H1 (cell line): ENCODE measurements around the gene SELENOO. TPM values are rescaled to one million over a fixed set of nuclear protein-coding genes. Genes with fewer than 3 reads are reported as not detected.

Source experiments
- CTCF ChIA-PET: fragments of 300-600 bp; sonication (Branson Sonifier 250); formaldehyde crosslinking; loops from one replicate; lab custom pipeline; 2021; ENCODE audit not compliant: partially characterized antibody; lab: Charles Lee
- POLR2A ChIA-PET: fragments of 300-600 bp; sonication (Branson Sonifier 250); formaldehyde crosslinking; loops from one replicate; lab custom pipeline; 2021; ENCODE audit warnings: inconsistent platforms; ENCODE audit not compliant: partially characterized antibody; lab: Charles Lee
- DNase-seq, 2 experiments: peaks; one replicate each; pipeline versions ENCODE4 v3.0.0 to v3.0.0-alpha.2; 2010 to 2022; ENCODE audit warnings: low spot score in 2 of 2, low read depth in 1 of 2, mixed read lengths in 1 of 2
- FAIRE-seq: peaks from 2 replicates; lab custom pipeline; 2011; peaks lifted over from hg19 to GRCh38; lab: Jason Lieb, UNC
- H2AFZ ChIP-seq: 2 replicates; pipeline ENCODE4 v1.8.1; 2012; ENCODE audit warnings: low read length, inconsistent platforms
- H2AK5ac ChIP-seq: 2 replicates; pipeline ENCODE4 v1.6.1; 2013; ENCODE audit warnings: low read depth, low read length
- H2BK120ac ChIP-seq: replicated peaks from 2 replicates; pipeline ENCODE3; 2013; ENCODE audit warnings: low read depth, low read length, inconsistent platforms
- H2BK12ac ChIP-seq: 2 replicates; pipeline ENCODE4 v1.6.1; 2013; ENCODE audit warnings: low read depth, low read length
- H2BK15ac ChIP-seq: 2 replicates; pipeline ENCODE4 v1.6.1; 2013; ENCODE audit warnings: low read length
- H2BK20ac ChIP-seq: 2 replicates; pipeline ENCODE4 v1.6.1; 2013; ENCODE audit warnings: low read length
- H2BK5ac ChIP-seq: 2 replicates; pipeline ENCODE4 v1.6.1; 2013; ENCODE audit warnings: low read depth, low read length
- H3K14ac ChIP-seq: 2 replicates; pipeline ENCODE4 v1.6.1; 2013; ENCODE audit warnings: inconsistent platforms; ENCODE audit not compliant: insufficient read length
- H3K18ac ChIP-seq: 2 replicates; pipeline ENCODE4 v1.6.1; 2013; ENCODE audit warnings: low read length; ENCODE audit errors: extremely low read depth
- H3K23ac ChIP-seq: 2 replicates; pipeline ENCODE4 v1.6.1; 2013; ENCODE audit warnings: inconsistent platforms; ENCODE audit not compliant: insufficient read length
- H3K23me2 ChIP-seq: 2 replicates; pipeline ENCODE4 v1.6.1; 2013; ENCODE audit warnings: low read depth, low read length
- H3K27ac ChIP-seq: 2 replicates; pipeline ENCODE4 v1.6.1; 2011; ENCODE audit warnings: low read depth, low read length, inconsistent platforms
- H3K27me3 ChIP-seq, 4 experiments: replicated peaks in 1 of 4; 1 replicate in 1 of 4; 2 replicates in 3 of 4; pipeline versions ENCODE4 v1.6.1 to v1.8.1; 2011 to 2013; ENCODE audit warnings: low read length in 3 of 4, mild to moderate bottlenecking in 3 of 4, inconsistent platforms in 2 of 4, mixed read lengths in 2 of 4, moderate library complexity in 1 of 4; ENCODE audit not compliant: control insufficient read depth in 3 of 4, insufficient read depth in 3 of 4; ENCODE audit errors: extremely low read depth in 1 of 4
- H3K36me3 ChIP-seq, 4 experiments: 2 replicates each; pipeline versions ENCODE4 v1.6.1 to v1.8.1; 2011 to 2013; ENCODE audit warnings: mild to moderate bottlenecking in 4 of 4, low read length in 3 of 4, moderate library complexity in 2 of 4, control low read depth in 1 of 4, inconsistent platforms in 1 of 4; ENCODE audit not compliant: insufficient read depth in 4 of 4, control insufficient read depth in 2 of 4
- H3K4ac ChIP-seq: replicated peaks from 2 replicates; pipeline ENCODE3; 2013; ENCODE audit warnings: low read length, low read depth, mixed read lengths, inconsistent platforms; ENCODE audit not compliant: insufficient read length
- H3K4me1 ChIP-seq, 4 experiments: replicated peaks in 1 of 4; 1 replicate in 1 of 4; 2 replicates in 3 of 4; pipeline versions ENCODE4 v1.6.1 to v1.8.1; 2011 to 2013; ENCODE audit warnings: low read length in 3 of 4, inconsistent platforms in 2 of 4, mixed read lengths in 1 of 4; ENCODE audit not compliant: insufficient read depth in 4 of 4, control insufficient read depth in 3 of 4
- H3K4me2 ChIP-seq, 2 experiments: 2 replicates each; pipeline versions ENCODE4 v1.6.1 to v1.8.1; 2011 to 2013; ENCODE audit warnings: low read depth in 2 of 2, low read length in 2 of 2, control low read depth in 1 of 2, inconsistent platforms in 1 of 2, mild to moderate bottlenecking in 1 of 2; ENCODE audit not compliant: insufficient read depth in 1 of 2
- H3K4me3 ChIP-seq, 4 experiments: fragments of 200-600, 300-600 bp in 1 of 4; sonication (generic), shearing (Covaris generic), sonication (Bioruptor Twin) in 1 of 4; 2 replicates each; pipeline versions ENCODE4 v1.5.1 to v1.8.1; 2011 to 2016; ENCODE audit warnings: low read length in 4 of 4, low read depth in 3 of 4, control low read depth in 2 of 4, inconsistent platforms in 2 of 4, mild to moderate bottlenecking in 2 of 4, mixed read lengths in 1 of 4, moderate library complexity in 1 of 4; ENCODE audit not compliant: insufficient read depth in 2 of 4; ENCODE audit errors: extremely low read depth in 1 of 4
- H3K56ac ChIP-seq: replicated peaks from 2 replicates; pipeline ENCODE3; 2013; ENCODE audit warnings: low read depth, mild to moderate bottlenecking, mixed read lengths, low read length, inconsistent platforms; ENCODE audit not compliant: insufficient read length
- H3K79me1 ChIP-seq: 2 replicates; pipeline ENCODE4 v1.6.1; 2013; ENCODE audit warnings: low read depth, low read length, control low read depth
- H3K79me2 ChIP-seq, 2 experiments: 2 replicates each; pipeline versions ENCODE4 v1.6.1 to v1.8.1; 2012 to 2013; ENCODE audit warnings: low read length in 2 of 2, mild to moderate bottlenecking in 2 of 2, inconsistent platforms in 1 of 2; ENCODE audit not compliant: insufficient read depth in 2 of 2, control insufficient read depth in 1 of 2
- H3K9ac ChIP-seq, 4 experiments: replicated peaks in 1 of 4; 1 replicate in 1 of 4; 2 replicates in 3 of 4; pipeline versions ENCODE4 v1.6.1 to v1.8.1; 2011 to 2013; ENCODE audit warnings: low read depth in 3 of 4, low read length in 3 of 4, control low read depth in 2 of 4, mild to moderate bottlenecking in 2 of 4, moderate library complexity in 2 of 4, inconsistent platforms in 1 of 4; ENCODE audit errors: extremely low read depth in 1 of 4
- H3K9me3 ChIP-seq, 2 experiments: 2 replicates each; pipeline versions ENCODE4 v1.6.1 to v1.8.1; 2012 to 2013; ENCODE audit warnings: mild to moderate bottlenecking in 2 of 2, moderate library complexity in 2 of 2, control low read depth in 1 of 2, inconsistent platforms in 1 of 2, low read depth in 1 of 2, low read length in 1 of 2, mixed read lengths in 1 of 2; ENCODE audit not compliant: insufficient read depth in 2 of 2
- H4K20me1 ChIP-seq, 2 experiments: replicated peaks in 1 of 2; 2 replicates each; pipeline versions ENCODE3 to v1.8.1; 2011 to 2013; ENCODE audit warnings: inconsistent platforms in 2 of 2, low read length in 2 of 2, mild to moderate bottlenecking in 1 of 2; ENCODE audit not compliant: insufficient read depth in 2 of 2, control insufficient read depth in 1 of 2
- H4K5ac ChIP-seq: 2 replicates; pipeline ENCODE4 v1.6.1; 2013; ENCODE audit warnings: low read length, low read depth, mixed read lengths, inconsistent platforms; ENCODE audit not compliant: insufficient read length
- H4K8ac ChIP-seq: 2 replicates; pipeline ENCODE4 v1.8.0; 2013; ENCODE audit warnings: mild to moderate bottlenecking, moderate library complexity, low read length, inconsistent platforms; ENCODE audit not compliant: insufficient read depth; ENCODE audit errors: extremely low read depth
- H4K91ac ChIP-seq: replicated peaks from 2 replicates; pipeline ENCODE3; 2013; ENCODE audit warnings: low read length, mixed read lengths, inconsistent platforms; ENCODE audit not compliant: insufficient read length
- BACH1 ChIP-seq: IDR thresholded peaks from 2 replicates; pipeline ENCODE4 v1.6.1; 2012; ENCODE audit warnings: low read length, improper control_type of control experiment
- BCL11A ChIP-seq, 2 experiments: IDR thresholded peaks; one replicate each; pipeline ENCODE4 v1.6.1; 2011; ENCODE audit warnings: low read depth in 2 of 2, low read length in 2 of 2, mild to moderate bottlenecking in 2 of 2
- BRCA1 ChIP-seq: IDR thresholded peaks from 2 replicates; pipeline ENCODE4 v1.6.1; 2012; ENCODE audit warnings: low read depth, low read length, improper control_type of control experiment
- CTBP2 ChIP-seq: IDR thresholded peaks from 2 replicates; pipeline ENCODE4 v1.7.0; 2011; ENCODE audit warnings: borderline replicate concordance, mild to moderate bottlenecking, moderate library complexity, mixed read lengths, low read length; ENCODE audit not compliant: insufficient read depth, insufficient read length
- HDAC6 ChIP-seq: IDR thresholded peaks from one replicate; pipeline ENCODE4 v1.7.1; 2012; ENCODE audit warnings: low read depth, mild to moderate bottlenecking, inconsistent platforms, low read length, moderate library complexity
- NRF1 ChIP-seq: IDR thresholded peaks from 2 replicates; pipeline ENCODE4 v1.6.1; 2011; ENCODE audit warnings: mild to moderate bottlenecking, low read depth, low read length, improper control_type of control experiment
- RBBP5 ChIP-seq: IDR thresholded peaks from 2 replicates; pipeline ENCODE4 v1.7.1; 2012; ENCODE audit warnings: low read depth, mild to moderate bottlenecking, inconsistent platforms, low read length, moderate library complexity, borderline replicate concordance
- SIRT6 ChIP-seq: IDR thresholded peaks from one replicate; pipeline ENCODE4 v1.7.1; 2012; ENCODE audit warnings: low read length, inconsistent platforms
- SIX5 ChIP-seq: IDR thresholded peaks from 2 replicates; pipeline ENCODE4 v1.6.1; 2011; ENCODE audit warnings: mild to moderate bottlenecking, low read depth, low read length
- SP2 ChIP-seq: IDR thresholded peaks from 2 replicates; pipeline ENCODE4 v1.6.1; 2012; ENCODE audit warnings: mild to moderate bottlenecking, low read length, inconsistent platforms
- SP4 ChIP-seq: IDR thresholded peaks from 2 replicates; pipeline ENCODE4 v1.6.1; 2012; ENCODE audit warnings: low read length, inconsistent platforms
- WGBS, 2 experiments: shearing (Covaris generic) in 1 of 2; methylation state at CpG; one replicate each; pipeline versions ENCODE4 v1.1.6 to v1.1.7; 2013 to 2015; ENCODE audit warnings: low lambda C conversion rate in 2 of 2, mixed read lengths in 2 of 2, inconsistent platforms in 1 of 2, low coverage in 1 of 2, missing lambda C conversion rate in 1 of 2; ENCODE audit not compliant: insufficient replicate concordance in 2 of 2, insufficient coverage in 1 of 2, insufficient read length in 1 of 2; ENCODE audit errors: extremely low coverage in 1 of 2, missing lambda C conversion rate in 1 of 2; 5-methylcytosine and 5-hydroxymethylcytosine counted together
- polyA plus RNA-seq, 7 experiments: library from polyadenylated mRNA; depleted of rRNA in 3 of 7; stranded (reverse) in 5 of 7; unstranded in 2 of 7; fragments of >200 nt in 5 of 7; fragments of 200-250 nt in 2 of 7; gene quantifications; 1 replicate in 5 of 7; 2 replicates in 1 of 7; 4 replicates in 1 of 7; pipeline versions ENCODE4 v1.2.1 to v1.2.3, GENCODE V29; 2011 to 2013; ENCODE audit warnings: missing spikeins in 2 of 7, mixed read lengths in 2 of 7
- total RNA-seq: library from RNA; stranded (reverse); fragmentation: NEBNext Ultra II Directional; extraction: Animal tissue kit (Norgen Biotek cat#: 25700); gene quantifications from 2 replicates; pipeline ENCODE4 v1.2.1, GENCODE V29; 2021
- TF ChIP-seq, protein P1 (sequence below): IDR thresholded peaks from 2 replicates; pipeline ENCODE4 v1.6.1; 2012; ENCODE audit warnings: inconsistent platforms

SELENOO gene
- total and polyA plus RNA-seq, 2 of the 8 experiments (the other 6 are each of a cell fraction or from before 2014, with no cell fraction given): 18.6 to 25.1 TPM

DNA sequence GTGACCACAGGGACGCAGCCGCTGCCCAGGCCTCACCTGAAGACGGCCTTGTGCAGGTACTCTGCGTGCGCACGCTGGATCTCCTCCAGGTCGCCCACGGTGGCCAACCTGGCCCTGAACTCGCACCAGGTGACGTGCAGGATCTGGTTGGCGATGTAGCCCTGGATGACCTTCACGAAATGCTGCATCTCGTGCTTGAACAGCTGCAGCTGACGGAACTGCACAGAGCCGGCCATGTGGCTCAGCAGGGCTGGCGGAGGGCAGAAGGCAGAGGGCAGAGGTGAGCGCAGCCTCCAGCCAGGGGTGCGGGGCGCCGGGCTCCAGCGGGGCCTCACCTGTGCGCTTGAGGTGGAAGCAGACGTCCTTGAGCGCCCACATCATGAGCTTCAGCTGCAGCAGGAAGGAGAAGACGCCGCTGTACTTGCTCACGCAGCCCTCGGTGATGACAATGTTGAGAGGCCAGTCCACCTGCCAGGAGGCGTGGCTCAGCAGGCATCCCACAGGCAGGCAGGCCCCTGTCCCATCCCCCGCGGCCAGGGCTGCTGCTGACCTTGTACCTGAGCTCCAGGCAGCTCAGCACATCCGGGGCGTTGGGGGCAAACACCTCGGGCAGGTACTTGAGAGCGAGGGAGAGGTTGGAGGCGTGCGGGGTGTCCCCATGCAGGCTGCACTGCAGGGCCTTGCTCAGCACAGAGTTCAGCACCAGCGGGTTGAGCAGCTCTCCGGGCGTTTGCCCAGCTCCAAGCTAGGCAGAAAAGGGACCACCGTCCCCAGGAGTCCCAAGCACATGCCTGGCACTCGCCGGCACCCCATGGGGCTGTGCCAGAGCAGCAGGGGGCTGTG lies 17.6 kb downstream of the SELENOO start:
- Histone ChIP-seq H3K9ac (no peak overlapping the region), H2BK12ac (no peak overlapping the region), H3K27me3 (no peaks in the 10 kb centered on the region), H2BK15ac (no peak overlapping the region), H3K23ac (no peak overlapping the region), H3K4me3 (no peak overlapping the region), H2BK5ac (no peak overlapping the region), H2AK5ac (no peak overlapping the region), H3K4me1 (peaks cover 0 to 11% (median 2%) of the 10 kb centered on the region in 4 experiments; a peak in 3 of 7 replicates), H2BK120ac (no peak overlapping the region), H2AFZ (no peak overlapping the region), H3K4ac (no peak overlapping the region), H3K79me2 (no peaks in the 10 kb centered on the region; a peak in 1 of 4 replicates), H4K5ac (no peak overlapping the region), H3K23me2 (no peaks in the 10 kb centered on the region), H3K14ac (no peak overlapping the region), H3K56ac (no peak overlapping the region), H3K18ac (no peak overlapping the region), H3K27ac (no peak overlapping the region), H4K20me1 (peaks cover 7 to 32% of the 10 kb centered on the region in 2 experiments), H2BK20ac (no peak overlapping the region), H4K8ac (no peak overlapping the region; the same call in 1 of the 2 replicates), H3K79me1 (peaks cover 2% of the 10 kb centered on the region; the same call in 1 of the 2 replicates), H4K91ac (no peak overlapping the region), H3K4me2 (no peak overlapping the region; a peak in 1 of 4 replicates), H3K36me3 (peaks cover 5 to 43% (median 27%) of the 10 kb centered on the region in 4 experiments), H3K9me3 (no peaks in the 10 kb centered on the region; a peak in 1 of 4 replicates)
- POLR2A ChIA-PET: interaction anchor here (0.6 to 2.9 kb wide), 8 partner anchors 9 to 446 kb away, joined by 3 to 9 read pairs (median 3); no protein-coding TSS in a partner anchor
- WGBS, 2 experiments: 89% methylated on average over 41 of the region's 43 CpGs; no CpG with 5 or more reads in 1 of the 2 experiments
- DNase-seq (peak in 1 of 2 experiments; percentile 52), FAIRE-seq (no peak)
- CTCF ChIA-PET: interaction anchor here (0.6 to 2.4 kb wide), 10 partner anchors 10 to 345 kb away, joined by 3 to 6 read pairs (median 4); partner anchors contain the start of gene SYCE3
- TF ChIP-seq RBBP5 (no peak), NRF1 (no peak), SIRT6 (no peak), SP2 (no peak), CTBP2 (no peak), SIX5 (no peak), BCL11A (IDR thresholded peaks at IDR 0.05; ENCODE audit: low read depth in 2 of 2, low read length in 2 of 2) (no peak), BRCA1 (no peak), HDAC6 (no peak), BACH1 (no peak), SP4 (no peak)
- TF ChIP-seq, protein P1, sequence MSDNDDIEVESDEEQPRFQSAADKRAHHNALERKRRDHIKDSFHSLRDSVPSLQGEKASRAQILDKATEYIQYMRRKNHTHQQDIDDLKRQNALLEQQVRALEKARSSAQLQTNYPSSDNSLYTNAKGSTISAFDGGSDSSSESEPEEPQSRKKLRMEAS: no peak
